HT-29 (cell line): ENCODE measurements around the gene HMGCR. TPM values are rescaled to one million over a fixed set of nuclear protein-coding genes. Genes with fewer than 3 reads are reported as not detected.

ENCODE experiments used
- DNase-seq: peaks from one replicate; pipeline ENCODE4 v3.0.0-alpha.2; 2015; ENCODE audit warnings: low spot score
- total RNA-seq: library from RNA; depleted of rRNA; stranded (reverse); fragments of >200 nt; shearing (Covaris generic); gene quantifications from 2 replicates; pipeline ENCODE4 v1.2.3, GENCODE V29; 2014

The HMGCR gene
- total RNA-seq, 1 experiment from 2014 or later = 56.4 TPM

DNA sequence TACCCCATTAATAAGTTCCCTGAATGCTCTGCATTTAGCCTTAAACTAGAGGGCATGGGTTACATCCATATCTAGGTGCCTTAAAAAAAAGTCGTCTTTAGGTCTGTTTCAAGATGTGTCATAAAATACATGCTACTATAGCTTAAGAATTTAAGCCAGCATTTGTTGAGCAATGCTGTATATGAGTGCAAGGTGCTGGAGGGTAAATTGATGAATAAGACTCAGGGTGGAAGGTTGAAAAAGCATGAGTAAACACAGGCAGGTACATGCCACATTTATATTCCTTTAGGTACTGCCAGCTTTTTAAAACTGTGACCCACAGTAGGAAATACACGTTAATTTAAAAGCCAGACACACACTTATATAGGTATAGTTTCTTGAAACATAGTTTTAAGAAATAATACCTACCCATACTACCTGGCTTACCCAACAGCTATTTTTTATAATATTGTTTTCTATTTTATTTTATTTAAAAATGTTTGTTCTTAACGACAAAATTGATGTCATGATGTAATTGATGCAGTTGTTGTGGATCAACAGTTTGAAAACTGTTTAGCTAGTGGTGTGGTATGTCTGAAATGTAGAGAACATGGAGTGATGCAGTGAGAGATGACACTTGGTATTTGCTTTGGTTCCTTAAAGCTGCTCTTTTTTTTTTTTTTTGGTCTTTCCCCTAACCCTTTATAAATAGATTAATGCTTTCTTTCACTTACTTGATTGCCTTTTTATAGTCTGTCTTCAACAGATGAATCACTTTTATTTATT lies 3.9 kb downstream of the HMGCR start:
- DNase-seq = no peak

DNA sequence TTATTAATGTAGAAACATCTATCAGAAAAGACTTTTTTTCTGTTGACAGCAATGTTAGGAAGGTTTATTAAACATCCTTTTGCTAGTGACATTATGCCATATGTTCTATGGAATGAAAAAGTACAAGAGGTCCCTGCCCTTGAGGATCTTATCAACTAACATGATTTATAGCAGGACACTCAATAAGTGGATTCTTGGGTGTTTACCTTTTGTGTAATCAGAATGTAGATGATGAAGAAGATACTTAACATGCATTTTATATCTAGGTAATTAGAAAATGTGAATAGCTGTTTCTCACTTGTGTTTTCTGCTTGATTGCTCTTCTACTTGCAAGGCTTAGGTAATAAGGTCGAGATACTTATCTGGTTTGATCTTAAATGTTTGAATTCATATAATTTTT lies 4.9 kb downstream of the HMGCR start:
- DNase-seq = no peak

DNA sequence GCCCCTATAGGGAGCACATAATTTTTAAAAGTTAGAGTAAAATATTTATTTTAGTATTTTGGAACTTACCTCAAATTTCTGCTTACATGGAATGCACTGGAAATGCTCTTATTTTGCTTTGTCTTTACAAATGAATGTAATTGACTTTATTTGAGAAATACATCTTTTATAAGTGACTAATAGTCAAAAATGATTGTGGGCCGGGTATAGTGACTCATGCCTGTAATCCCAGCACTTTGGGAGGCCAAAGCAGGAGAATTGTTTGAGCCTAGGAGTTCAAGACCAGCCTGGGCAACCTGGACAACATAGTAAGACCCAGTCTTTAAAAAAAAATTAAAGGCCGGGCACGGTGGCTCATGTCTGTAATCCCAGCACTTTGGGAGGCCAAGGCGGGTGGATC lies 5.8 kb downstream of the HMGCR start:
- DNase-seq = no peak

DNA sequence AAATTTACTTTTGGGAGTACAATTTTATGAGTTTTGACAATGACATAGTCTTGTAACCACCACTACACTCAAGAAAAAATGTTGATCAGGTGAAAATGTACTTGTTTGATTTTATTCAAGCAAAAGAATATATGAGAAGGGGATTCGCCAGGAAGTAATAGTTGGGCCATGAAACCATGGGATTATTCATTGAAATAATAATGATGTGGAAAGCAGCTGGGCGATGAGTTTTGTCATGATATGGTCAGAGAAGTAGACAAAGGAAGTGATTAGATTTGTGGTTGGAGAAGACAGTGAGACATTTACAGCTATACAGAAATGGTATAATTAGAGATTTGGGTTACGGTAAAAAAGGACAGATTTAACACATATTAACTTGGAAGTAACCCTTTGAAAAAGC lies 11.2 kb downstream of the HMGCR start:
- DNase-seq = no peak

DNA sequence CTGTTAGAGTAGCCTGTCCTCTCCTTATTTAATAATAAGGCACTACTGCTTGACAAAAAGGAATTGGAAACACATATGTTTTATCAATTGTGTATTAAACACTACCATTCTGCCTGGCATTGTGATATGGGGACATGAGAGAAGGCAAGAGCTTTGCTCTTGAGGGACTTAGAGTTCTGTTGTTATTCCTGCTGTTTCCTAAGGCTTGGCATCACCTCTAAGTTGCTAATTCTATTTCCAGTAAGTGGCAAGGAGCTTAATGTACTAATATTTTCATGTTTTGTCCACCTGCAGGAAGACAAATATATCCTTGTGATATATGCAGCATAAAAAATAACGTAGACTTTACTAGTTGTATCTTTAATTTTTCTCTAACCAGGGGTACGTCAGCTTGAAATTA lies 12.6 kb downstream of the HMGCR start:
- DNase-seq = no peak

DNA sequence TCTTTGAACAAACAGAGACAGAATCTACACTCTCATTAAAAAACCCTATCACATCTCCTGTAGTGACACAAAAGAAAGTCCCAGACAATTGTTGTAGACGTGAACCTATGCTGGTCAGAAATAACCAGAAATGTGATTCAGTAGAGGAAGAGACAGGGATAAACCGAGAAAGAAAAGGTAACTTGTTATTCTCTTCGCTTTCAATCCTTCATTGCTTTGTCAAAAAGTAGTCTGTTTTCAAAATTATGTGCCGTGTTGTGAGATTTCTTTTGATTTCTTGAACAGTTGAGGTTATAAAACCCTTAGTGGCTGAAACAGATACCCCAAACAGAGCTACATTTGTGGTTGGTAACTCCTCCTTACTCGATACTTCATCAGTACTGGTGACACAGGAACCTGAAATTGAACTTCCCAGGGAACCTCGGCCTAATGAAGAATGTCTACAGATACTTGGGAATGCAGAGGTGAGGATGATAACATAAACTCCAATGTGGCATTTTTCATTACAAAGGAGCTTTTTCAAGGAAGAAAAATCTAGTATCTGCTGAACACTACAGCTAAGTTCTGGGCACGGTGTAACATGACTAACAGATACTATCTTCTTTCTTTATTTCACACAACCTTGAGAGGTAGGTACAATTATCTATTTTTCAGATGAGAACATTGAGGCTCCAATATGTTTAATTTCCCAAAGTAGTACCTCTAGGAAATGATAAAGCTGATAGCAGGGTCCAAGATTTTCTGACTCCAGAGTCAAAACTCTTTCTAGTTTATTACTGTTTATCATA lies 14.3 kb downstream of the HMGCR start:
- no peak for DNase-seq

DNA sequence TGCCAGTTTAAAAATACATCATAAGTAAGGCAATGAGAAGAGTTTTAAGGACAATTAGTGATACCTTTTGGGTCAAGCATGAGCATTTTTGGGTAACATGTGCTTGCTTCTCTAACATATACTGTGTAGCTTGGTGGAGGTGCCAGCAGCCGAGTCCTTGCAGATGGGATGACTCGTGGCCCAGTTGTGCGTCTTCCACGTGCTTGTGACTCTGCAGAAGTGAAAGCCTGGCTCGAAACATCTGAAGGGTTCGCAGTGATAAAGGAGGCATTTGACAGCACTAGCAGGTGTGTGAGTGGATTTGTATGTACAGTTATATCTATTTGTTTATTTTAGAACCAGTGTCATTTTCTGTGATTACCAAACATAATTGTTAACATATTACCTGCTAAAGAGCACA lies 18.2 kb downstream of the HMGCR start:
- no peak for DNase-seq

DNA sequence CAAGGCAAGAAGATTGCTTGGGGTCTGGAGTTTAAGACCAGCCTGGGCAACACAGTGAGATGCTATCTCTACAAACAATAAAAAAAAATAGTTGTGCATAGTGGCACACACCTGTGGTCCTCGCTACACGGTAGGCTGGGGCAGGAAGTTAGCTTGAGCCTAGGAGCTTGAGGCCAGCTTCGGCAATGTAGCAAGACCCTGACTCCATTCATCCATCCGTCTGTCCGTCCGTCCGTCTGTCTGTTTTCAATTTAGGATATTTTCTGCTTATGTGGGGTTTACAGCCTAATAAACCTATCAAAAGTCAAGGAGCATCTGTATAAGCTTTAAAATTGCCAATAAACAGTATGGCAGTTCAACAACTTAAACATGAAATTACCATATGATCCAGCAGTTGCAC lies 19.7 kb downstream of the HMGCR start:
- DNase-seq = no peak

DNA sequence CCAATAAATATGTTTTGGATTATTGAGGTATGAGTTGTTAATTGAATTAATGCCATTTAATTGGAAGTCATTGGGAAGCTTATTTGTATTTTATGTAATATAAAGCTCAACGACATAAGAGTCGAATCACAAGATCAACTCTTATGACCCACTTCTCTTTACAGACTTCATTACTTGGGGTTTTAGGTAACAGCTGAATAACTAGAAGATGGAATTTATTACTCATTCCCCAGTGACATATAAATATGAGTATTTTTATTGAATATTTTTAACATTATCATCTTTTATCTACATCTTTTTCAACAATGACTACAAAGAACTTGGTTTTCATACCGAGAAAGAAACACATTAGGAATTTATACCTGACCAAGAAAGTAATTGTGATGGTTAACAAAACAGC lies 21.1 kb downstream of the HMGCR start:
- DNase-seq = no peak

DNA sequence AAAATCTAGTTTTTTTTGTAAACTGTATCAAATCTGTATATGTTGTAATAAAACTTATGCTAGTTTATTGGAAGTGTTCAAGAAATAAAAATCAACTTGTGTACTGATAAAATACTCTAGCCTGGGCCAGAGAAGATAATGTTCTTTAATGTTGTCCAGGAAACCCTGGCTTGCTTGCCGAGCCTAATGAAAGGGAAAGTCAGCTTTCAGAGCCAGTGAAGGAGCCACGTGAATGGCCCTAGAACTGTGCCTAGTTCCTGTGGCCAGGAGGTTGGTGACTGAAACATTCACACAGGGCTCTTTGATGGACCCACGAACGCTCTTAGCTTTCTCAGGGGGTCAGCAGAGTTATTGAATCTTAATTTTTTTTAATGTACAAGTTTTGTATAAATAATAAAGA lies 24.3 kb downstream of the HMGCR start:
- DNase-seq = no peak

DNA sequence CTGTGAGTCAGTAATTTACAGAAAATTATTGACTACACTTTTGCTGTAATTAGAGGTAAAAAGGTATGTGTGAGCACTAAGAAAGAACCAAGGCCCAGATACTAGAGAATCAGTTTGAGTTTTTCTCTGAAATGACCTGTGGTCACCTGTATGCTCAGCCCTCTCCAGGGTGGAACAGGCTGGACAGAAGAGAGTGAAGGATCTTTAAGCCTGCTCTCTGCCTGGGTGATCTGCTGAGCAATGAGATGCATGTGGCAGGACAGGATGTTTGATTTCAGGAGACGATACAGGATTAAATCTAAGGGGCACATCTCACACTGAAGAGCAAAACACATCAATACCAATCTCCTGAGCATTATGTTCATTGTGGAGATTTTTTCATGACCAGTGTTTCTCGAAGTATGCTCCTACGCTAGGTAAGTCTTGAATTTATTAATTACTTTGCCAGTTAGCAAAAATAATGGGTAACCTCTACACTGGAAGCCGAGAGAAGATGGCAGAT lies 25.5 kb downstream of the HMGCR start:
- no peak for DNase-seq

DNA sequence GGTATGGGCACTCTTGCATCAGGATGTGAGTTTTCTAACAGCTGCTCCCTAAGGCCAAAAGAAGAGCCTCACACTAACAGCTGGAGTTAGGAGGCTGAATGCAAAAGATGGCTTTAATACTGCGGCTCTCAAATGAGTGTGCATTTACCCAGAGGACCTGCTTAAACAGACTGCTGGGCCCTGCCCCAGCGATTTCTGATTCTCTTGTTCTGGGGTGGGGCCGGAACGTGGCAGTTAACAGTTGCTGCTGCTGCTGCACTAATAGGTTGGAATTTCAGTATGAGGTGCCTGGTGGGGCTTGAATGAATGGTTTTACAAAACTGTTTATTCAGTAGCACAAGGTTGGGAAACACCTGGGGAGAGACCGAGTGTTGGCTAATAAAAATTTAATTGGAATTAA lies 26.1 kb downstream of the HMGCR start:
- DNase-seq = no peak

DNA sequence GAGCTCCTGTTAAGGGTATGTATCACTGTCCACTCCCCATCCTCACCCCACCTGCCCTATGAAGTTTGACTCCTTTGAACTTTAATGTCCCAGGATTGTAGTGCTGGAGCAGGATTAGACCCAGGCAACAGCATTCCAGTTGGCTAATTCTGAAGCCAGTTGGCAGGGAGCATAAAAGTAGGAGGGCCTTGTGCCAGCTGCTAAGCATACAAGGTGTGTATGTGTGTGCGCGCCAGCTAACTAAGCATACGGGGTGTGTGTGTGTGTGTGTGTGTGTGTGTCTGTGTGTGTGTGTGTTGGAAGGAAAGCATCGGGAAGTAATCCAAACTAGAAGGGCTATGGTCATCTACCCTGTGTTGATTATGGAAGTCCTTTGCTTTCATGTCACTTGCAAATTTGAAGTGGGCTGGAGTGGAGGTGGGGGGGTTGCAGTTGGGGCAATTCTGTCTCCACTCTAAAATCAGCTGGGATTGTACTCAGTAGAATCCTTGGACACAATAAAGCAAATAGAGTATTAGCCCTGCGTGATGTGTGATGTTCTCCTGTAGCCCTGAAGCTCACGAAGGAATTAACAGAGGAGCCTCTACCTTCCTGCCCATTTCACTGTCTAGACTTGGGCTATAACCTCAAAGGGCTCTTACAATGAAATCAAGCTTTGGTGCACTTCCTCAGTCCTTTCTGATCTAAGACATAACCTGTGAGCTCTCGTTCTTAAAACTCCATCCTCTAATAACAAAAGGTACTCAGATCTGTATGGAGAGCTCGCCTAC lies 26.9 kb downstream of the HMGCR start:
- peak; percentile 9 for DNase-seq

DNA sequence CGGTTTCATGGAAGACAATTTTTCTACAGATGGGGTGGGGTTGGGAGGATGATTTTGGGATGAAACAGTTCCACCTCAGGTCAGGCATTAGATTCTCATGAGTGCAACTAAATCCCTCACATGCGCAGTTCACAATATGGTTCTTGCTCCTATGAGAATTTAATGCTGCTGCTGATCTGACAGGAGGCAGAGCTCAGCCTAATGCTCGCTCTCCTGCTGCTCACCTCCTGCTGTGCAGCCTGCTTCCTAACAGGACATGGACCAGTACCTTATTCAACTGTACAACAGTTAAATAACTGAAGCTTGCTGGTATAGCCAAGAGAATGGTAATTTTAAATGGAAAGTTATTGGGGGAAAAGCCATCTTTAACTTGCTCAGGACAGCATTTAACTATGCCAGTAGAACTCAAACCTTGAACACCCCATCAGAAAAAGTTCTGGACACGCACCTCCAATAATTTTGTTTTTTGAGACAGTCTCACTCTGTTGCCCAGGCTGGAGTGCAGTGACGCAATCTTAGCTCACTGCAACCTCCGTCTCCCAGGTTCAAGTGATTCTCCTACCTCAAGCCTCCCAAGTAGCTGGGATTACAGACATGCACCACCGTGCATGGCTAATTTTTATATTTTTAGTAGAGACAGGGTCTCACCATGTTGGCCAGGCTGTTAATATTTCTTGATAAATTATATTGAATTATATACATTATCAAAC lies 27.7 kb downstream of the HMGCR start:
- no peak for DNase-seq

DNA sequence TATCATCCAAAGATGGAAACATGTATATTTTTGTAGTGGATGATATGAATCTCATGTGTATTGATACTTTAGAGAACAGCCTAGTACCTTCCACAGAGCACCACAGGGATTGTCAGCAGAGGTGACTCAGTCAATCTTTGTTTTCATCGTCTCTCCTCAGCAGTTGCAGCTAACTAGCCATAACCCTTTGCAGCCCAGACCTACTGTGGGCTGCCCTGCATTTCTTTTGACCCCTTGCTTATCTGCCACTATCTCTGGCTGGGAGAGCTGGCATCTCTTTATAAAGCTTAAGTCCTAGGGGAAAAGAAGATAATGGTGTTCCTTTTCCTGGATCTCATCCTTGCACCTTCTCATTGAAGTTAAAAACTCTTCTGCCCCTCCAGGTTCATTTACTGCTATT lies 28.7 kb downstream of the HMGCR start:
- DNase-seq = no peak

DNA sequence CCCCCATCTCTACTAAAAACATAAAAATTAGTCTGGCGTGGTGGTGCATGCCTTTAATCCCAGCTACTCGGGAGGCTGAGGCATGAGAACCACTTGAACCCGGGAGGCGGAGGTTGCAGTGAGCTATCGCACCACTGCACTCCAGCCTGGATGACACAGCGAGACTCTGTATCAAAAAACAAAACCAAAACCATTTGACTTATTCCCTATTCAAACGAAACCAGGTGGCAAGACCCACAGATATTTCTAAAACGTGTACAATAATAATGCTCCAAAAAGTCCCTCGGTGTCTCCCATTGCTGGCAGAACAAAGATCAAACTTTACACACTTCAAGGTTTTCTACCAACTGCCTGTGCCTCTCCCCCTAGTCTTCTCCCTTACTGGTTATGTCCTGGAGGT lies 29.8 kb downstream of the HMGCR start:
- DNase-seq = no peak

DNA sequence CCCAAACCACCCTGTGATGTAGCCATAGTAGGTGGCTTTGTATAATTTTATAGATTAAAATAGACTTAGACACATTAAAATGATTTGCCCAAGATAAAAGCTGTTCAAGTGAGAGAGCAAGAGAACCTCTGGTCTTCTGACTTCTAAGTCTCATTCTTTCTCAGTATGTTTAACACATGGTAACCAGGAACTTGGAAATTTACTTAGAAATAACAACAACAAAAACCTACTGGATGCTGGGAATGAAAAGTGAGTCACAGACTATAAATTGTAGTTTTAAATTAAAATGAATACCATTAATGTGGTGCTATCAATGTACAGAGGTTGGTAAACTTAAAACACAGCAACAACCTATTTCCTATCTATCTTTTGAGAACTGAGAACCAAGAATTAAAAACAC lies 30.4 kb downstream of the HMGCR start:
- DNase-seq = peak; percentile 10

DNA sequence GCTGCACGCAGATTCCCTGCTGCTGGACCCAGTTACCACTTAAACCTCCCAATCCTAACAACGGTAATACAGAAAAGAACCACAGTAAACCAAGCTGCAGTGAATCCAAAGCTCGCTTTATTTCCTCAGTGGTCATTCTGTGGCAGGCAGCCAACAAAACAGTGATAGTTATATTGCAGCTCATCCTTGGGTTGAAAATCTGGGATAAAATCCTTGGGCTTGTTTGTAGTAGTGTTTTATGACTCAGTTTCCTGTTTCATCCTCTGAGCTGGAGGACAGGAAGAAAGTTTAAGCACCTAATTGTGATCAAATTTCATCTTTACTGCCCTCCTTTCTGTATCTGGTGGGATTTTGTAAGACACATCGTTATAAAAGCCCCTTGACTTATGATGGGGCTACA lies 31.4 kb downstream of the HMGCR start:
- no peak for DNase-seq

DNA sequence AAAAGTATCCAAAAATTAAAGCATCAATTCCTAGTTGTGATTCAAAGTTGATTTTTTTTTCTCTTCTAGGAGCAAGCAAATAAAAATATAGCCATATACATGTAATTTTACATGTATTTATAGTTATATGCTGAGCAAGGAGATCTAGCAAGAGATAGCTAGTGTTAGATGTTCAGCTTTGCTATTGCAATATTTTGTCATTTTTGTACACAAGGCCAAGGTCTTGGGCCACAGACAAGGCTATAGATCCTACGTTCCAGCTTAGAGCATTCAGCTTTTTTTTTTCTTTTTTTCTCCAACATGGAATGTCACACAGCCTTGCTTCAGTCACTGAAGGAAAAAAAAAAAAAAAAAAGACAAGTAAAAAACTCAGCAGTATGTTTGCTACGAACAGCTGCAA lies 36.8 kb downstream of the HMGCR start:
- no peak for DNase-seq

DNA sequence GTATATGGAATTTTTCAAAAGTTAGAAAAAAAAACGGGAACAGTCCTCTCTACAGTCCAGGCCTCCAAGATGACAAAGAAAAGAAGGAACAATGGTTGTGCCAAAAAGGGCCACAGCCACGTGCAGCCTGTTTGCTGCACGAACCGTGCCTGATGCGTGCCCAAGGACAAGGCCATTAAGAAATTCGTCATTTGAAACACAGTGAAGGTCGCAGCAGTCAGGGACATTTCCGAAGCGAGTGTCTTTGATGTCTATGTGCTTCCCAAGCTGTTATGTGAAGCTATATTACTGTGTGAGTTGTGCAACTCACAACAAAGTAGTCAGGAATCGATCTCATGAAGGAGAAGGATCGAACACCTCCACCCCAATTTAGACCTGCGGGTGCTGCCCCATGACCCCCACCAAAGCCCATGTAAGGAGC lies 37.4 kb downstream of the HMGCR start:
- no peak for DNase-seq

DNA sequence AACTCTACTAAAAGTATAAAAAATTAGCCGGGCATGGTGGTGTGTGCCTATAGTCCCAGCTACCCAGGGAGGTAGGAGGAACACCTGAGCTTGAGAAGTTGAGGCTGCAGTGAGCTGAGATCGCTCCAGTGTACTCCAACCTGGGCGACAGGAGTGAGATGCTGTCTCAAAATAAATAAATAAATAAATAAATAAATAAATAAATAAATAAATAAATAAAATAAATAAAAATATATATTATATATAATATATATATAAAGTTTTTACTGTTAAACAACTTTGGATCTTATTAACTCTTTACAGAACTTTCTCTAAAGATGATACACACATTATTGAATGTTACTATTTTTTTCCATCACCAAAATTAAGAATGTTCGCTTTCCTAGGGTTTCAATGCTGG lies 38.4 kb downstream of the HMGCR start:
- no peak for DNase-seq

DNA sequence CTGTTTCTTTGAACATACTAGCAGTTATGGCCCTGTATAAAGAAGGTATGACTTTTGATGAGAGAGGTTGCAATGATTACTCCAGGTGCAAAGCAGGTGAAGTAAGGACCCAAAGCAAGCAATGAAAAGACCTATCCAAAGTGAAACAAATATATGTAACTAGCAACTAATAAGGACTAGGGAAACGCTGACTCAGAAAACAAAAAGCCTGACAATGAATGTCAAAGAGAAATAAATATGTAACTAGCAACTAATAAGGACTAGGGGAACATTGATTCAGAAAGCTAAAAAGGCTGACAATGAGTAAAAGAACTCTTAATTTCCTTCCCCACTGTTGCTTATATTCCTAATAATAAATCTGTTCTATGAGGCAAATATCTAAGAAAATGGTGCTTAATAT lies 43.1 kb downstream of the HMGCR start:
- no peak for DNase-seq
